ENCODE measurements around the gene TAF6L. TPM values are rescaled to one million over a fixed set of nuclear protein-coding genes. Genes with fewer than 3 reads are reported as not detected.
A peak's percentile ranks its signal among the peaks of the same experiment; 100 is the strongest.

The TAF6L gene
- total and polyA plus RNA-seq, 2 donors (not counting 3 experiments of a cell fraction or from before 2014, with no cell fraction given) = 28.9 to 33.3 TPM

GRCh38 chr11:62753736-62754603 is 17.2 kb upstream of the TAF6L start, which contains the start of gene ZBTB3:
Gene ZBTB3 (minus strand): TSS chr11:62754160. CDS start chr11:62753664, 496 bp downstream.
- peak within 1 kb of the TSS; percentile 61 for H3K27ac ChIP-seq (ENCODE audit: insufficient read depth, low read depth, low read length)
- peak; percentile 100 for FAIRE-seq
- peak within 1 kb of the TSS; percentile 32 to 71 (median 67) for H3K4me3 ChIP-seq (replicated peaks in 1 of 3; ENCODE audit: insufficient read depth in 1 of 3, low read depth in 1 of 3, low read length in 3 of 3)
- POLR2A ChIA-PET = interaction anchor here (0.9 to 2.0 kb wide), 12 partner anchors 8 to 107 kb away, joined by 3 to 22 read pairs (median 5); partner anchors contain the start of genes C11orf98, CSKMT, GANAB and HNRNPUL2
- peaks cover 0 to 5% of the 10 kb centered on the region in 2 experiments for H3K36me3 ChIP-seq (ENCODE audit: control insufficient read depth in 2 of 2, extremely low read depth in 1 of 2, insufficient read depth in 2 of 2, low read length in 2 of 2)
- TF ChIP-seq POLR2A (IDR thresholded peaks at IDR 0.05; ENCODE audit: low read depth, low read length) = peak; percentile 75
- TF ChIP-seq JUN (IDR thresholded peaks at IDR 0.05; ENCODE audit: borderline replicate concordance, insufficient read depth, insufficient read length, low read depth) = no peak
- no peak for TF ChIP-seq EZH2 (IDR thresholded peaks at IDR 0.05; ENCODE audit: borderline replicate concordance, low read depth, low read length, severe bottlenecking)
- intact Hi-C loops (cut with micrococcal nuclease) = loop anchor here (1.0 to 5.0 kb wide), 3 partner anchors 7 to 1083 kb away; partner anchors contain the start of genes MARK2, POLR2G and TTC9C
- CTCF ChIA-PET = interaction anchor here (0.7 to 2.7 kb wide), 18 partner anchors 8 to 329 kb away, joined by 3 to 26 read pairs (median 4); partner anchors contain the start of genes C11orf98, CSKMT, EEF1G and HNRNPUL2
- H3K4me2 ChIP-seq (ENCODE audit: insufficient read depth, low read length) = peak within 1 kb of the TSS; percentile 27
- peaks cover 5% of the 10 kb centered on the region for H3K4me1 ChIP-seq (ENCODE audit: control insufficient read depth, extremely low read depth, insufficient read depth, low read length)
- peaks cover 10% of the 10 kb centered on the region for H3K79me2 ChIP-seq (ENCODE audit: control insufficient read depth, insufficient read depth, low read length)
- H3K9me1 ChIP-seq (replicated peaks; ENCODE audit: control insufficient read depth, extremely low read depth, insufficient read depth, low read length) = no peaks in the 10 kb centered on the region
- peak; percentile 100 for DNase-seq (ENCODE audit: low read depth, low spot score)
- BruUV-seq (replicated peaks) = TSS peak; percentile 19
- no peaks in the 10 kb centered on the region for H4K20me1 ChIP-seq (replicated peaks; ENCODE audit: control insufficient read depth, extremely low read depth, insufficient read depth, low read length)
- no peaks in the 10 kb centered on the region for H3K9me3 ChIP-seq (replicated peaks; ENCODE audit: control insufficient read depth, insufficient read depth, low read length)
- H3K27me3 ChIP-seq (ENCODE audit: control insufficient read depth in 2 of 2, insufficient read depth in 2 of 2, low read length in 2 of 2) = no peaks in the 10 kb centered on the region
- dilution Hi-C loops (cut with MboI; ENCODE audit: extremely low pct_ligation_motif_present, low sequenced_read_pairs) = no loop called here
- peak within 1 kb of the TSS; percentile 66 for H3K9ac ChIP-seq (replicated peaks; ENCODE audit: extremely low read depth, insufficient read depth, low read length)
- peak within 1 kb of the TSS; percentile 83 for H2AFZ ChIP-seq (ENCODE audit: low read depth, low read length)

DNA sequence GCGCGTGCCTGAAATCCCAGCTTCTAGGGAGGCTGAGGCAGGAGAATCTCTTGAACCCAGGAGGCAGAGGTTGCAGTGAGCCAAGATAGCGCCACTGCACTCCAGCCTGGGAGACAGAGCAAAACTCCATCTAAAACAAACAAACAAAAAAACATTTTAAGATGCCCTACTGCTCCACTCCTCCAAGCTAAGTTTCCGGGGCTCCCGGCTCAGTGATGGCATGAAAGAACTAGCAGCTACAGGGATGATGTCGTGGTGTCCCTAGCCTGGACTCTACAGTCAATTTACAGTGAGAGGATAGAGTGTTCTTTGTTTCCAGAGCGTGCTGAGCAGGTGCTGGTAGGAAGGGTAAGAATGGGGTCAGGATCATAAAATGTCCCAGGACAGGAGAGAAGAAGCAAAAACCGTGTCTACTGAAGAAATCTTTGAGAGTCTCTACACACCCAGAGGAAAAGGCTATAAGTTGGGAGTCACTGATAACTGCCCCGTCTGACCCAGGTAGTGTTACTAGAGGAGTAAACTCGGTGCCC is 16.0 kb upstream of the TAF6L start:
- Histone ChIP-seq H3K79me2 (ENCODE audit: control insufficient read depth, insufficient read depth, low read length) (peaks cover 10% of the 10 kb centered on the region), H3K4me2 (ENCODE audit: insufficient read depth, low read length) (no peak overlapping the region), H3K4me1 (ENCODE audit: control insufficient read depth, extremely low read depth, insufficient read depth, low read length) (peaks cover 5% of the 10 kb centered on the region), H3K36me3 (ENCODE audit: control insufficient read depth in 2 of 2, extremely low read depth in 1 of 2, insufficient read depth in 2 of 2, low read length in 2 of 2) (peaks cover 0 to 5% of the 10 kb centered on the region in 2 experiments), H3K9ac (replicated peaks; ENCODE audit: extremely low read depth, insufficient read depth, low read length) (no peak overlapping the region), H2AFZ (ENCODE audit: low read depth, low read length) (no peak overlapping the region), H3K9me1 (replicated peaks; ENCODE audit: control insufficient read depth, extremely low read depth, insufficient read depth, low read length) (no peaks in the 10 kb centered on the region), H3K9me3 (replicated peaks; ENCODE audit: control insufficient read depth, insufficient read depth, low read length) (no peaks in the 10 kb centered on the region), H3K27ac (ENCODE audit: insufficient read depth, low read depth, low read length) (no peak overlapping the region), H3K27me3 (ENCODE audit: control insufficient read depth in 2 of 2, insufficient read depth in 2 of 2, low read length in 2 of 2) (no peaks in the 10 kb centered on the region), H3K4me3 (replicated peaks in 1 of 3; ENCODE audit: insufficient read depth in 1 of 3, low read depth in 1 of 3, low read length in 3 of 3) (no peak overlapping the region), H4K20me1 (replicated peaks; ENCODE audit: control insufficient read depth, extremely low read depth, insufficient read depth, low read length) (no peaks in the 10 kb centered on the region)
- dilution Hi-C loops (cut with MboI; ENCODE audit: extremely low pct_ligation_motif_present, low sequenced_read_pairs) (no loop called here), intact Hi-C loops (cut with micrococcal nuclease) (no loop called here)
- ChIA-PET CTCF (interaction anchor here (1.8 to 2.7 kb wide), 2 partner anchors 31 to 32 kb away, joined by 4 to 26 read pairs; partner anchors contain the start of gene TMEM179B), POLR2A (interaction anchor here (0.5 to 0.6 kb wide), 2 partner anchors 900 to 996 kb away, joined by 3 read pairs; no protein-coding TSS in a partner anchor)
- no TSS peak for BruUV-seq (replicated peaks)
- FAIRE-seq (no peak), DNase-seq (ENCODE audit: low read depth, low spot score) (no peak)
- TF ChIP-seq GATA2 (IDR thresholded peaks at IDR 0.05; ENCODE audit: insufficient read depth, insufficient read length, low read depth, low read length) (no peak), FOS (IDR thresholded peaks at IDR 0.05; ENCODE audit: borderline replicate concordance, insufficient read depth, low read length) (no peak), EZH2 (IDR thresholded peaks at IDR 0.05; ENCODE audit: borderline replicate concordance, low read depth, low read length, severe bottlenecking) (no peak), POLR2AphosphoS5 (IDR thresholded peaks at IDR 0.05; ENCODE audit: insufficient read depth, low read depth, low read length) (no peak), POLR2A (IDR thresholded peaks at IDR 0.05; ENCODE audit: low read depth, low read length) (no peak), MYC (IDR thresholded peaks at IDR 0.05; ENCODE audit: low read depth, low read length) (no peak), JUN (IDR thresholded peaks at IDR 0.05; ENCODE audit: borderline replicate concordance, insufficient read depth, insufficient read length, low read depth) (no peak), CTCF (IDR thresholded peaks at IDR 0.05; ENCODE audit: extremely low read depth in 1 of 2, insufficient read depth in 1 of 2, low read depth in 1 of 2, low read length in 2 of 2) (no peak)
- TF ChIP-seq, protein P1, sequence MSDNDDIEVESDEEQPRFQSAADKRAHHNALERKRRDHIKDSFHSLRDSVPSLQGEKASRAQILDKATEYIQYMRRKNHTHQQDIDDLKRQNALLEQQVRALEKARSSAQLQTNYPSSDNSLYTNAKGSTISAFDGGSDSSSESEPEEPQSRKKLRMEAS (IDR thresholded peaks at IDR 0.05; ENCODE audit: insufficient read depth, insufficient read length) = no peak
